ENCODE results near the gene ACTR10. TPM values are rescaled to one million over a fixed set of nuclear protein-coding genes. Genes with fewer than 3 reads are reported as not detected.

Gene ACTR10

Small RNA genes lying within 50 kb of the gene (small RNA-seq; reads per million reads assigned to genes)
- gene RN7SL598P (ENCODE audit: insufficient read depth) = not detected

All from neuronal stem cell (in vitro differentiated cells).